HS-27A (cell line): ENCODE measurements around the gene CCDC102A.

Source experiments
- DNase-seq: peaks from one replicate; pipeline ENCODE4 v3.0.0-alpha.2; 2012; ENCODE audit warnings: low read depth, missing footprints

Gene CCDC102A

DNA sequence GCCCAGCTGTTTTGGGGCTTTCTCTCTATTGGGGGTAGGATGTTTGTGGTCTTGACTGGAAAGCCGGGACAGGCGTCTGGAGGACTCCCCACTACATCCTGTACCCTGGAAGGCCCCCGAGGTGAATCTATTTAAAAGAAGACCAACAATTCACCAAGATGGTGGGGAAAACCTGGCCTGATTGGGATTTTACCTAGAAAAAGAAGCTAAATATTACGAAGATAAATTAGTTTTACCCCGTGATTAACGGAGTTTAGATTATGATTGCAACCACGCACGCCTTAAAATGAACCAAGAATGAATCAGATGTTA lies 779 bp upstream of the CCDC102A start:
- DNase-seq, result no peak

DNA sequence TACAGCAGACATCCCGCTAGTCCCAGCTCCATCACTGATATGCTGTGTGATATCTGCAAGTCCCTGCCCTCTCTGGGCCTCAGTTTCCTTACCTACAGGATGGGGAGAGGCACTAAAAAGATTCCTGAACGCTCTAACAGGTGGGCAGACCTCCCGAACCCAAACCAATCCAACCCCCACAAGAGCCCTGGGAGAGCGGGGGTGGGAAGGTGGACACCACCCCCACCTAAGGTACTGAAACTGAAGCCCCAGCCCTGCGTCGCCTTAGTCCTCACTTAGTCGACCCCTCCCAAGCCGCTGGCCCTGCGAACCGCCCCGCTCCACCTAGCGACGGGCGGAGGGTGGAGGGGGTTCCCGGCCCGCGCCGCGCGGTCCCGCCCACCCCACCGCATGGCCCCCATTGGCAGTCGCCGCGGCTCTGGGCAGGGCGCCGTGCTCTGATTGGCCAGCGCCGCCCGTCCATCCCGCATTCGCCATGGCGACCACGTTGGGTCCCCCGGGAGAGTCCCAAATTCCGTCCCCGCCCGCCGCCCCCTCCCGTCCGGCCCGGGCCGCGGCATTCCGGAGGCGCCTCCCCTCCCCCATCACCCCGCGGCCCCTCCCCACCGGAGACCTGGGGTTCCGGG lies 578 bp downstream of the CCDC102A start:
- DNase-seq, result peak; percentile 74

DNA sequence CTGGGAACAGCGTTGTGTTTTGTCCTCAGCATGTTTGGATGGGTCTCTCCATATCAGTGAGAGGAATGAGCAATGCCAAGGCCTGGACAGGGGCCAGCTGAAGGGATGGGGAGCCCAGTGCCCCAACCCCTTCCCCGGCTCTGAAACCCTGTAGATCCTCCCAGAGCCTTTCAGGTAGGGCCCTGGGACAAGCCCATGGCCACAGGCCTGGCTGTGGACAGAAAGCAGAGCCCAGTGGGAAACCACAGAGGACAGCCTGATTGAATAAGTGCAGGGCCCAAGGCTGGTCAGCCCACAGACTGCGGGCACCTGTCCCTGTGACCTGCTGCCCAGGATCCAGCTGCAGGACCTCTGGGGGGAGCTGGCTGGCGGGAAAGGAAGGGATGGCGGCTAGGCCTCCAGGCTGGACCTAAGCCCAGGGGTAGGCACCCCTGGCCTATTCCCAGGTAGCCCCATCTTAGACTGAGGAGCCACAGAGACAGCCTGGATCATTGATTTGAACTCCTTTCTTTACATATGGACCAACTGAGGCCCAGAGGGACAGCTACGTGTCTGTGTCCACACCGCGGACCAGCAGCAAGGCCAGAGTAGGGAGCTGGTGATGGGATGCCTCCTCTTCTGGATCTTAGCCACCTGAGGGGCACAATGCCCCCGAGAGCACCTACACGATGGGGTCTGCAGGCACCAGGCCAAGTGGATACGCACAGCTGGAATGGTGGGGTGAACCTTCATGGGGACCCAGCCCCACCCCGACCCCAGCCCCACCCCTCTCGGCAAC lies 1.3 kb downstream of the CCDC102A start:
- DNase-seq, result no peak

DNA sequence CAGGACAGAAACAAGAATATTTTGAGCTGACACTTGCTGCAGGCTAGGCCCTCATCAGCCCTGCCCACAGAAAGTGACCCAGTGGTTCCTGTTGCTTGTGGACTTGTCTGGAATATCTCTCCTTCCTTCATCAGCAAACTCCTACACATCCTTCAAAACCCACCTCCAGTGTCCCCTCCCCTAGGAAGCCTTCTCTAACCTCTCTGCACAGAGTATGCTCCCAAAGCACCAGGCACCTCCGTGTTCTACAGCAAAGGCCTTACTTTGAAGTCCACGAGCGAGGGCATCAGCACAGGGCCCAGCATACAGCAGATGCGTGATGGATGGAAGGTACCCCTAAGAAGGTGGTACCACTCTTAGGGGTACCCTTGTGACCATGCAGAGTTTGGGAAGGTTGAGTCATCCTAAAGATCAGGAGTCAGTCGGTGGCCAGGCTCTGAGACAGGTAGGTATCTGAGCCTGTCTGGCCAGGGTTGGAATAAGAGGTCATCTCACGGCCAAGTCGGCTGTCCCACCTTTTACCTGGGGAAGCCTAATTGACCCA lies 2.0 kb downstream of the CCDC102A start:
- DNase-seq, result no peak

DNA sequence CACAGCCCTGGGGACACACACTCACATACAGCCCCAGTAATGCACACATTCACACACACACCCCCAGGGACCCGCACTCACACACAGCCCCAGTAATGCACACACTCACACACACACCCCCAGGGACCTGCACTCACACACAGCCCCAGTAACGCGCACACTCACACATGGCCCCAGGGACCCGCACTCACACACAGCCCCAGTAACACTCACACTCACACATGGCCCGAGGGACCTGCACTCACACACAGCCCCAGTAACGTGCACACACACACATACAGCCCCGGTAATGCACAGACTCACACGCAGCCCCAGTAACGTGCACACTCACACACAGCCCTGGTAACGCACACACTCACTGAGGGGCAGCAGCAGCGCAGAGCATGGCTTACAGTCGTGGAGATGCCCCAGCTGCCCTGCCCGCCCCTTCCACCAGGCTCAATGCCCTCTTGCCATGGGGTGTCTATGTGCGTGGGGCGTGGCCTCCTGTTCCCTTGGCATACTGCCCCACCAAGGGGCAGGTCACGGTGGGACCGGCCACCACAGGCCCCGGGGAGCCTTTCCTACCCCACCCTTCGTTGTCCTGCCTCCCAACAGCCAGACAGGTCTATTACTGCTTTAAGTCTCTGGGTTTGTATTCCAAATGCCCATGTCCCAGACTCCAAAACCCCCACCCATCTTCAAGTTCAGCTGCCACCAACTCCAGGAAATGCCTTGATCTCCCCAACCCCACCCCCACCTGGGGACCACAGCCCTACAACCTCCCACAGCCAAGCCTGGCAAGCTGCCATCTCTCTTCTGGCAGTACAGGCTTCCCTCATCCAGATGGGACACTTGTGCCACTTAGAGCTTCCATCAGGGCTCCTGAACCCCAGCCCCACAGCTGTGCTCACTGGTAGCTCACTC lies 2.7 kb downstream of the CCDC102A start:
- DNase-seq, result no peak

DNA sequence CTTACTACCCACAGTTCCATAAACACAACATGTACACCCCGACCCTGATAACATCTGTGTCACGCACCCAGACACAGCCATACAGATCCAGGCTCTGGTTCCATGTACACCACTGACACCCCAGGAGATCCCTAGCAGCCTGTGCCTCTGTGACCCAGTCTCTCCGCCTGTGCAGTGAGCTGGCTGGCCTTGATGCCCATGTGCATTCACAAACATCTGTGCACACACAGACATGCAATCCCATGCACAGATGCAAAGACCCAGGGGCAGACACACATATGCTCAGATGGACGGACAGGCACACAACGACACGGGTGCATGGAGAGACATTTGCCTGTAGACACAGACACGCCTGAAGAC lies 4.1 kb downstream of the CCDC102A start:
- no peak for DNase-seq

DNA sequence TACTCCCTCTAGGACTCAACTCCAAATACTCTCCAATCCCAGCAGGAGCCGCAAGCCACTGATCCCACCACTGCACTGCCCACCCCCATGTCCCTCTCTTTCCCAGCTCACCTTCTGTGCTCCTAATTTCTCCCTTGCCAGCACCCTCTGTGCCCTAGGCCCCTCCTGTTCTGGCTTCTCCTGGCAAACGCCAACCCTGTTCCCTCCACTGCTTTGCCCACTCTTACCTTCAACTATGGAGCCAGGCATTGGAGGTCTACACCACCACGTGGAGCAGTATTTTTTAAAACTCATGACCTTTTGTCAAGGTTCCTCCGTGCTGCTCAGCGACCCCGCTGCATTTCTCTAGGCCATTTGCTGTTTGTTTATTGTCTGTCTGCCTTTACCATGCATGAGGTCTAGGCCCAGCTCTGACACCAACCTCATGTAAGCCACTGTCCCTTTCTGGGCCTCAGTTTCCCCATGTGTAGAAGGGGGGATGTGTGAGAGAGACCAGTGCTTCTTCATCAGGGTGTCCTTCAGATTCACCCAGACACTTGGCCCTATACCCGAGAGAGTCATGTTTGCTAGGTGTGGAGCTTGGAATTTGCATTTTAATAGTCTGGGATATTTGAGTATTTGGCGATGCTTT lies 4.6 kb downstream of the CCDC102A start:
- DNase-seq, result no peak

DNA sequence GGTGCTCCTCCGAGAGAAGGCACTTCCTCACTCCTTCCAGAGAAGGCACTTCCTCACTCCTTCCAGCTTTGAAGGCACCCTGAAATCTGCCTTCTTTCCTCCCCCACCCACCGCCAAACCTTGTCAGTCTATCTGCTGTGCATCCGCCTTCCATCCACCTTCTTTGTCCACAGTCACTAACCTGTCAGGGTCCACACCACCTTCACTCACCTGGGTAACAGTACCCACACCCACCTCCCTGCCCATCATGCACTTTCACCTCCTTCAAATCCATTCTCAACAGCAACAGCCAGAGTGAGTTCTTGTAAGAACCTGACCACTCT lies 5.2 kb downstream of the CCDC102A start:
- no peak for DNase-seq

DNA sequence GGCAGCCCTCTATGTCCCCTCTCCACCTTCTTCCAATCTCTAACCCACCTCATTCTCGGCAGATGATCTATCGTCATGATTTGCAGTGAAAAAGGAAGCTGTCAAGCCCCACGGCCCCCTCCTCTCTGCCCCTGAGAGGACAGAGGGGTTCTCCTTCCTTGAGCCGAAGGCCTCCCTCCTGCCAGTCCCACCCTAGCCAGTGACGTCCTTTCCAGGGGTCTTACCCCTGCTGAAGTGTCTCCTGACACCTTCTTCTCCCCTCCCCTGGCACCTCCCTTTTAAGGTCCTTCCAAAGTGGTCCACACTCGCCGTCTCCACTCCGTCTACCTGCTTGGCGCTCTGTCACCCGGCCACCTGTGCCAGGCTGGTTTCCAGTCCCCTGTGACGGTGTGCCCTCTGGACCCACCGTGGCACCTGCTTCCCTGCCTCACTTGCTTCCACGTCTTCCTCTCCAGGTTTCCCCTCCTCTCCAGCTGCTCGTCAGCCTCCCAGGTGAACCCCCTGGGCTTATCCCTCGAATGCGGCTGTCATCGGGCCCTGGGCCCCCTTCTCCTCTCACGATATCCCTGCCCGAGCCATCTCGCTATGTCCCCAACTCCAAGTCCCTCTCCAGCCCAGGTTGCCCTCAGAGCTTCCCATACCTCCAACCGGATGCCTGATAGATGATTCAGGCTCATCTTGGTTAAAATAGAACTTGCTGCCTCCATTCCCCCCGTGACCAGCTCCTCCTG lies 5.7 kb downstream of the CCDC102A start:
- no peak for DNase-seq

DNA sequence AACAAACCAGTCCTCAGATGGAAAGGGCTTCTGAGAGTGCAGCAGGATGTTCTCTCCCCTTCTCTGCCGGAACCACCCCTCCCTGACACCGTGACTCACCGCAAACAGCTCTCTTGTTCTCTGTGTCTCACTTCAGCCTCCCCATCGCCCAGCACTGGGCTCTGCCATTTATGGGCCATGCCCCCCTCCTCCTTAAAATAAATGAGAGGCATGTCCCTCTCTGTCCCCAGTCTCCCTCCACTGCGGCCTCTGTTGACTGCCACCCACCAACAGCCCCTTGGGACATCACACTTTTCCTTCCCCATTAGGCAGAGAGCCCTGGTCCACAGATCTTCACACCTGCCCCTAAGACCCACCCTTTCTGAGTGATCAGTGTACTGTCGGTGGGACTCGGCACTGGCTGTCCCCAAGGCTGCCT lies 6.3 kb downstream of the CCDC102A start:
- no peak for DNase-seq

DNA sequence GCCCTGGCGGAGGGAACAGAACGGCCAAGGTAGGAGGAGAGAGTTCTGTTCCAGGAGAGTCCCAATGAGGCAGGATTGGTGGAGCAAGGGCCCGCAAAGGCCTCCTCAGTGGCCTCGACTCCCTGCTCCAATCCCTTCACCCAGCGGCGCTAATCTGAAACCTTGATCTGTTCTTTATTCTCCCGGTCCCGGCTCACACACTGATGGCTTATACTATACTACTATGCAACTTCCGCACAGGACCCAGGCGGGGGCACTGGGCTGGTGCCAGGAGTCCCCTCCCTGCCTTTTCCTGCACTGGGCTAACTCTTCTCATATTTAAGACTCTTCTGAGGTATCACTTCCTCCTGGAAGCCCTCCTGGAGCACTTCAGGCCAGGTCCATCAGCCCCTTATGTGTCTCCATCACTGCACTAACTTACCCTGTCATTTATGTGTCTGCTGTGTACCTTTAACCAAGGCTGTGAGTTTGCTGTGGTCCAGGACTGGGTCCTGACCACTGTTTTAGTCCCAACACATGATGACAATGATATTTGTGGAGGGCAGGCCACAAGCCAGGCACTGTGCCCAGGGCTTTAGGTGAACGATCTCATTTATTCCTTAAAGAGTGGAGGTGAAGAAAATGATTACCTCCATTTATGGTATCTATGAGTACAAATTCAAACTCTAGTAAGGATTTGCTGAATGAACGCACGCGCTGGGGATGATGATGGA lies 6.8 kb downstream of the CCDC102A start:
- no peak for DNase-seq

DNA sequence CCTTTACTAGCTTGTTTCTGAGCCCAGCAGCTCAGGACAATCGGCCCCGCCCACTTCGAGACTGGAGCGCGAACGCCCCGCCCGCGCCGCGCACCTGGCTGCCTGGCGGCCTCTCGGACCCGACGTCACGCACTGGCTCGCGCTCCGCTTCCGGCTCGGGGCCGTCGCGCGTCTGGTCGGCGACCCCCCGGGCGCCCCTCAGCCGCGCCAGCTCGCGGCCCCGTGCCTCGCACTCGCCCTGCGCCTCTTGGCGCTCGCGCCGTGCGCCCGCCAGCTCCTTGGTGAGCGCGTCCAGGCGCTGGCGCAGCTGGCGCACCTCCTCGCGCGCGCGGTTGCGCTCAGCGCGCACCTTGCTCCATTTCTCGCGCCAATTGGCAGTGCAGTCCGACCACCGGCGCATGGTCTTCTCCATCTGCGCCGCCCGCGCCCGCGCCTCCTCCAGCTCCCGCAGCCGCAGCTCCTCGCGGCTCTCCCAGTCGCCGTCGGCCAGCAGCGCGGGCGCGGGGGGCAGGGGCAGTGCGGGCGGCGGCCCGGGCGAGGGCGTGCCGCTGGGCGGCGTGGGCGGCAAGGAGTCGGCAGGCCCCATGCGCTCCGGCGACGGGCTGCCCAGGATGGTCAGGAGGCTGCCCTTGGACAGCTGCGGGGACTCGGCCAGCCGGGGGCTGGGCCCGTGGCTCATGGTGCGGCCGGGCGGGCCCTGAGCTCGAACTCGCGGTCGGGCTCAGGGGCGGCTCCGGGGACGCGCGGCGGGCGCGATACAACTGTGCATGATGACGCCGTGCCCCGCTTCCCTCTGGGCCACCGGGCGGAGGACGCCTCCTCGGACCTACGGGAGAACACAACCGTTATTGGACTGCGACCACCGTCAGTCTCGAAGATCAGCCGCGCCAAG lies 7.6 kb downstream of the CCDC102A start:
- no peak for DNase-seq

DNA sequence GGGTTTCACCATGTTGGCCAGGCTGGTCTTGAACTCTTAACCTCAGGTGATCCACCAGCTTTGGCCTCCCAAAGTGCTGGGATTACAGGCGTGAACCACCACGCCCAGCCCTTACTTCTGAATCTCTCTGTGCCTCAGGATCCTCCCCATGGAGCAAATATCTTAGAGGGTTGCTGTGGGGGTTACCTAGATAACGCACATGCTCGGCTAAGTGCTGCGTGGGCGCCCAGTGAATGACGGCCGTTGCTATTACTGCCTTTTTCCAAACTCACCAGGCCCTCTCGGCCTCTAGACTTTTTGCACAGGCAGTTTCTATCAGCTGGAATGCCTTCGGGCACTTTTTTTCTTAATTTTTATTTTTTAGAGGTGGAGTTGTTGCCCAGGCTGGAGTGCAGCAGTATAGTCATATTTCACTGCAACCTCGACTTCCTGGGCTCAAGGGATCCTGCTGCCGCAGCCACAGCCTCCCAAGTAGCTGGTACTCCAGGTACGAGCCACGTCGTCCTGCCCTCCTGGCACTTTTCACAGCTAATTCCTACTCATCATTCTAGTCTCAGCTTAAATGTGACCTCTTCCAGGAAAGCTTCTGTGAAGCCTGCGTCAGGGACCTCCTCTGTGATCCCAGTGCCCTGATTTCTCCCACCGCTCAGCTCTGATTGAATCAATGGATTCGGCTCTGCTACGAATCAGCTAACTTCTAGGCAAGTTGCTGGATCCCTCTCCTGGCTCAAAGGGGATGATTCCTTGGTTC lies 8.6 kb downstream of the CCDC102A start:
- no peak for DNase-seq

DNA sequence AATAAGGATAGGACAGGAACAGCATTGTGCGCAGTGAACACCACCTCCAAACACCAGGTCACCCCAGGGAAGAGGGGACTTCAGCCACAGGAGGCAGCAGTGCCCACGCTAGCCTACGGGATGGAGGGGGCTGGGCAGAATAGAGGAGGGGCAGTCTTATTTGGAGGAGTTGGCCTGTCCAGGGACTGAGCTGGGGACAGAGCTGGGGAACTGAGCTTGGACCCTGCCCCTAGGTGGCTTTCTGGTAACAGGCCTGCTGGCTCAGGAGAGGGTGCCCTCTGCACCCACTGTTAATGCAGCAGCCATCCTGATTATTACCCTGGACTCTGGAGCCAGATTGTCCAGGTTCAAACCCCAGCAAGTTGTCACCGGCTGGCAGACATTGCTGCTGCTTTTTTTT lies 9.3 kb downstream of the CCDC102A start:
- DNase-seq, result no peak

DNA sequence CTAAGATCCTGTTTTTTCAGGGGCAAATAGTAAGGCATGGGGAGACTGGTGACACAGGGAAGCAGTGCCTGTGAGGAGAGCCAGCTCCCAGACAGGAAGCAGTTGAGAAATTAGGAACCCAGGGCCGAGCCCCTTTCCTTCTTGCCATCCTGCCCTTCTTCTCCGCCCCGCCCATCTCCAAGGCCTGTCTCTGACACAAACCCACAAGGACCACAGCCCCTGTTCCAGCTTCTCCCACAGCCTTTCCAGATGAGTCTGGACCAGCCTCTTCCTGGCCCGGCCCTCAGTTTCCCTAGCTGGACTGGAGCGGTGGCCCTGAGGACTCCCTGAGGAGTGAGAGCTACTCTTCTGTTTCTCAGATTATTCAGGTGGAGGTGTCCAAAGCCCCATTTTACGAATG lies 9.9 kb downstream of the CCDC102A start:
- DNase-seq, result no peak

DNA sequence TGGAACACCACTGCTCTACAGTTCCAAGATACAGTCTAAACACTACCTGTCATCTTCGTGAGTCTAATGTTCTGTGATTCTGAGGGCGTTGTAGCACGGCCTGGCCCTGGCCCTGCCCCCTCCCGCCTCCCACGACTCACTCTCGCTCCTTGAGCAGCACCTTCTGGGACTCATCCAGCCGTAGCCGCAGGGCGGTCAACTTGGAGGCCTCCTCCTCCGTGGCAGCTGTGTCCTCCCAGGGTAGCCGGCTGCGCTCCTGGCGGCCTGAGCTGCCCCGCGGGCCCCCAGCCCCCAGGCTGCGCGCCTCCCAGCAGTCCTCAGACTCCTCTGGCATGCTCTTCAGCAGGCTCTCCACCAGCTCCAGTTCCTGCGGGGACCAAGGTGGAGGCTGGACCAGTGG lies 10.6 kb downstream of the CCDC102A start:
- DNase-seq, result no peak

DNA sequence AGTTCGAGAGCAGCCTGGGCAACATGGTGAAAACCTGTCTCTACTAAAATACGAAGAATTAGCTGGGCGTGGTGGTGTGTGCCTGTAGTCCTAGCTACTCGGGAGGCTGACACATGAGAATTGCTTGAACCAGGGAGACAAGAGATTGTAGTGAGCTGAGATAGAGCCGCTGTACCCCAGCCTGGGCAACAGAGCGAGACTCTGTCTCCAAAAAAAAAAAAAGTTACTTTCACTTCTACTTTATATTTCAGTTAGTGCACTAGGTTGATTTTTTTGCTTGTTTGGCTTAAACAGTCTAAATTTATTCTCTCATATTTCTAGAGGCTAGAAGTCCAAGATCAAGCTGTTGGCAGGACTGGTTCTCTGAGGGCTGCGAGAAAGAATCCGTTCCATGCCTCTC lies 13.4 kb downstream of the CCDC102A start:
- DNase-seq, result no peak

DNA sequence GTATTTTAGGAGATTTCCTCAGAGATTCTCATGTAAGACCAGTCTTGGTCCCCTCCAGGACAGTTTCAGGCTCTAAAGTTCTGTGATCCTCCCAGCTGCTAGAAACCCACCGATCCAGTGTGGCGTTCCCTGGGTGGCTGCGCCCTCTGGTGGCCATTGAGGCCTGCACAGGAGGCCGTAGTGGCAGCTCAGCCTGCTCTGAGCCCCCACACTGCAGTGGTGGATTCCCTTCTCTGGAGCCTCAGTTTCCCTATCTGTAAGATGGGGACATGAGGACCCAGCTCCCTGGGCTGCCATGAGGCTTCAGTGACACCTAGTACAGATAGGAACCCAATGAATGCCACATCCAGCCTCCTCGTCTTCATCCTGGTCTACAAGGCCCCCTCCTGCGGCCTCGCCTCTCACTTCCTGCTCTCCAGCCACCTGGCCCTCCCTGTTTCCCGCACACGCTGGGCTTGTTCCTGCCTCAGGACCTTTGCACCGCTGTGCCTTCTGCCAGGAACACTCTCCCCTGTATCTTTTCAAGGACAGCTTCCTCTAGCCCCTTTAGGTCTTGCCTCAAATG lies 16.5 kb downstream of the CCDC102A start:
- peak; percentile 38 for DNase-seq

DNA sequence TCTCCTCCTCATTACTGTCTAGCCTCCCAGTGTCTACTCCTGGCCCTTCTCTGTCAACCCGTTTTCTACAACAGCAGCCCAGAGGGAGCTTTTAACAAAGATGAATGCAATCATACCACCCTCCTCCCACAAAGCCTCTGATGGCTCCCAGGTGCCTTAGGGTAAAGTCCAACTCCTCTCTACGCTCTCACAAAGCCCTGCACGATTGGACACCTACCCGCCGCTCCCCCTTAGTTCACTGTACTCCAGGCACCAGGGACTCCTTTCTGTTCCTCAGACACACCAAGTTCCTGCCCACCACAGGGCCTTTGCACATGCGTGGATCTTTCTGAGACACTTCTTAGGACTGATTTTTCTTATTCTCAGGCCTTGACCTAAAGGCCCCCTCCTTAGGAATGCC lies 17.4 kb downstream of the CCDC102A start:
- DNase-seq, result no peak
